SIG-M5 treated with dmso at 0.1 percent for 504 hours (cell line): ENCODE data around the gene SLC2A8.
A peak's percentile ranks its signal among the peaks of the same experiment; 100 is the strongest.

Experiments
- DNase-seq: peaks from one replicate; lab custom pipeline; 2025; ENCODE audit not compliant: unreplicated experiment; lab: John Stamatoyannopoulos, UW

Gene SLC2A8

GRCh38 chr9:127402401-127403090 lies 5.6 kb downstream of the SLC2A8 start:
- no peak for DNase-seq

- DNase-seq, result no peak
Measured at GRCh38 chr9:127403507-127404192, 6.7 kb downstream of the SLC2A8 start.

DNA sequence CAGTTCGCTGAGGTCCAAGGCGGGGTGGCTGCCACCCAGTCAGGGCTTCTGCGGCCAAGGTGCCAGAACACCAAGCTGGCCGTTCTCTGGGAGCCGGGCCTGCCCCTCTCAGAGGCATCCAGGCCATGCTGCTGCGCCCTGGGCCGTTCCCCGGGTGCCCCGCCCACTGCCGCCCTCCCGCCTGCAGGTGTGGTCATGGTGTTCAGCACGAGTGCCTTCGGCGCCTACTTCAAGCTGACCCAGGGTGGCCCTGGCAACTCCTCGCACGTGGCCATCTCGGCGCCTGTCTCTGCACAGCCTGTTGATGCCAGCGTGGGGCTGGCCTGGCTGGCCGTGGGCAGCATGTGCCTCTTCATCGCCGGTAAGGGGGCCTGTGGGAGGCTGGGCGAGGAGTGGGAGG lies 7.7 kb downstream of the SLC2A8 start:
- DNase-seq, result no peak

DNA sequence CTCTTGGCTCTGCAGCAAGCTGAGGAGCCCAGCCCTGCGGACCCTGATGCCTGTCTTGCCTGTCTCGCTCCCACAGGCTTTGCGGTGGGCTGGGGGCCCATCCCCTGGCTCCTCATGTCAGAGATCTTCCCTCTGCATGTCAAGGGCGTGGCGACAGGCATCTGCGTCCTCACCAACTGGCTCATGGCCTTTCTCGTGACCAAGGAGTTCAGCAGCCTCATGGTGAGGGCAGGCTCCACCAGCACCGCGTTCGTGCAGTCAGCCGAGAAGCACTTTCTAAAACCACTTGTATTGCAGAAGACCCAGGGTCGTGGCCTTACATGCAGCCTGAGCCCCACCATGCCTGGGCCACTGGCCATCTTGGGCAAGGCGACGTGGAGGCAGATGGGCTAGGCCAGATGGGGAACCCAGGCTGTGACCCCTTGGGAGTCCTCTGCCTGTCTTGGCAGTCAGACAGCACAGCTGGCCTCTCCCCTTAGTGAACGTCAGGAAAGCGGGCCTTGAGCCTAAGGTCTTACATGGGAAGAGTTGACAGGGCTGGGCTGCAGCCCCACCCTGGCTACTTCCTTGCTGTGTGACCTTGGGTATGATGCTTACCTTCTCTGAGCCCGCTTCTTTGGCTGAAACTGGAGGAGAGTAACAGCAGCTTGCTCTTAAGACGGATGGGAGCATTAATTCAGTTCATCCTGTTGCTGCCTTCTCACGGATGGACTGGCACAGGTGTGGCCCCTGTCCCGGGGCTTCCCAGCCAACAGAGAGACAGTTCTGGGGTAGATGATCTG lies 8.6 kb downstream of the SLC2A8 start:
- DNase-seq, result no peak

- DNase-seq, result no peak
Measured at GRCh38 chr9:127406799-127407491, 10.0 kb downstream of the SLC2A8 start.

DNA sequence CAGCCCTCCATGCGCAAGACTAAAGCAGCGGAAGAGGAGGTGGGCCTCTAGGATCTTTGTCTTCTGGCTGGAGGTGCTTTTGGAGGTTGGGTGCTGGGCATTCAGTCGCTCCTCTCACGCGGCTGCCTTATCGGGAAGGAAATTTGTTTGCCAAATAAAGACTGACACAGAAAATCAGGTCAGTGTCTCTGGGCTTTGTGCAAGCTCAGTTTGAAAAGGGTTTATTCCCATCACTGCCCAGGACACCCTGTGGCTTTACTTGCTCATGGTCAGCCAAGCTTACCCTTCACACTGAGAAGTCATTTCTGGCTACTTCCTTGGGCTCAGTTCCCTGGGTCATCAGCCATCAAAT lies 10.5 kb downstream of the SLC2A8 start:
- DNase-seq, result no peak

DNA sequence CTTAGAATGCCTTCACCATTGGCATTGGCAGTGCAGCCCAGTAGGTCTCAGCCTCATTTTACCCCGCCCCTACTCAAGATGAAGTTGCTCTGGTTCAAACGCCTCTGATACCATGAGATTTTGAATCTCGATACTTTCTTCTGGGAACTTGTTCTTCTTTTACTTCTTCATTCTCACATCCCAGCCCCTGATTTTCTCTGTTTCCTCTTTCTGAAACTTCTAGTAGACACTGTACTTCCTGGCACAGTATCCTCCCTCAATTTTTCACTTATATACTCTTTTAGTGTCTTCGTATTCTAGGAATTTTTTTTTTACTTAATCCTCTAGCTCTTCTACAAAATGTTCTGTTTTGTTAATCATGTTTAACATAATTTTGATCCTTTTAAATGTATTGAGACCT lies 14.2 kb downstream of the SLC2A8 start:
- peak; percentile 27 for DNase-seq

DNA sequence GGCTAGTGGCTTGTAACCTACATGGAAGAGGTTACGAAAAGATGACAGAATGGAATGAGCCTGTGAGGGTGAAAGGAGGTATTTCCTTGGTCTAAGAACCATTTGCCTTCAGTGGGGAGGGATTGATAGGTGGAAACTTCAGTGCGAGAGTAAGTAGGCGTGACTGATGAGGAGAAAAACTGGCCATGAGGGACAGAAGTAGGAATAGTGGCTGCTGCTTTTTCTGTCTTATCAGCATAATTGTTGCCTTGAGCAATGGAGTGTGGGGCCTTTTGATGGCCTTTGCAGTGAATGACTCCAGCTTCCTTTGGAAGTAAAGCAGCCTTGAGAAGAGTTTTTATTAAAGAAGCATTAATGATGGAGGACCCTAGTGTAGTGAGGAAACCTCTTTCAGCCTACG lies 18.2 kb downstream of the SLC2A8 start:
- DNase-seq, result no peak

DNA sequence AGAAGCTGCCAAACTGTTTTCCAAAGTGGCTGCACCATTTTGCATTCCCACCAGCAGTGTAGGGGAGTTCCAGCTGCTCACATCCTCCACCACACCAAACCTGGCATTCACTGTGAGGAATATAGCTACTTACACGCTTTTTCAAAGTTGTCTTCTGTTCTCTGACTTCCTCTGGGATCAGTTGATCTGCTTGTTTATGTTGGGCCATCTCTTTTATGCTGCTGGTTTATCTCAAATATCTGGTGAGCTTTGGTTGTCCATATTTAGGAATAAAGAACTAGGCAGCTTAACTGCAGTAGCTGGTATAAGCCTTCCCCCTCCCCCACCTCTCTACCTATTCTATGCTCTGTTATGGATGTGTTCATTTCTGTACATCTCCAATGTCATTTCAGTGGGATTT lies 18.7 kb downstream of the SLC2A8 start:
- DNase-seq, result no peak

DNA sequence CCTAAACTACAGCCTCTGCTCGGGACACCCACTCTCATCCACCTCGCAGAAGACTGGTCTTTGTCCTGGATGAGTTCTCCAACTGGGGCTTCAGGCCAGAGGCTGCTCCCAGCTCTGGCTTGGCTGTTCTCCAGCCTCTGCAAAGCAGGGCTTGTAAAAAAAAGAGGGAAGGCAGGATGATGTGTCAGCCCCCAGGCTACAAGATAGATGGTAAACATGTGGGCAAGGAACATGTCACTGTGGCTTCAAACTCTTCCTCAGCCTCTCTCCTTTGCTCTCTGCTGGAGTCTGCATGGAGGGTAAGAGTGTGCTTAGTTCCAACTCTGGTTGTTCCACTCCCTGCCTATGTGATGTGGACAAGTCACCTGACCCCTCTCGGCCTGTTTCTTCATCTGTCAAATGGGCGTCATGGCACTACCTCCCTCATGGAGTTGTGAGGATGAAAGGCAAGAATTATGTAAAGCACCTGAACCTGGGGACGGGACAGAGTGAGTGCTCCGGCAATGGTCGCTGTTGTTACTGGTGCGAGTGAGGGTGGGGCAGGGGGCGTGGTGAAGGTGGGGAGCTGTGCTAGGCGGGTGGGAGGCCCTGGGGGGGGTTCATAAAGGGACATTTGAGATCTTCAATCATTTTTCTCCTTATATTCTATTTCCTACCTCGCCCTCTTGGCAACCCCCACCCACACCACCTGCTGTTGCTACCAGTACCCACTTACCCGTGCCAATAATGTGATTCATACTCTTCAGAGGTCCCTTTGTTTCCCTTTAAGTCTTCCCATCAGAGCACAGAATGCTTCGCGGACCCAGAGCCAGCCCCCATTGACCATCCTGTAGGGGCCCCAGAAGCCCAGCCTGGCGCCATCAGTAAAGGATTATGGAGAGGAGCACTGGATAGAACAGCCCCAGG lies 20.4 kb downstream of the SLC2A8 start:
- no peak for DNase-seq

DNA sequence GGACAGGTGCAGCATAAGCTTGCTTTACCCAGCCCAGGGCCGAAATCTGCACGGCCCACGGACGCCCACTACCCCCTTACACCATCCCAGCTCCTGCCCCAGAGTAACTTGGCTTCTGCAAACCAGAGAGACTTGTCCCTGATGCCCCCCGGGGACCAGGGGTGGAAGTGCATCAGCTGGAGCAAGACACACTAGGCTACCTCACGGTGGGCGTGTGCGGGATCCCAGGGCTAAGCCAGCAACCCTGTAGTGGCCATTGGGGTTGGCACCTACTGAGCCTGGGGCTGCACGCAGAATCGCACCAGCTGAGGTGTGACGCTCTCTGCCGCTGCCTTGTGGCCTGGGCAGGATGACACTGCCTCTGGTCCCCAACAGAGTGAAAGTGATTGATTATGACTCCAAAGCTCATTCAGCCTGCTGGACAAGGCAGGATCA lies 21.1 kb downstream of the SLC2A8 start:
- DNase-seq, result no peak

- DNase-seq, result no peak
Measured at GRCh38 chr9:127419348-127419747, 22.4 kb downstream of the SLC2A8 start.

GRCh38 chr9:127421057-127421456 lies 24.1 kb downstream of the SLC2A8 start:
- no peak for DNase-seq

GRCh38 chr9:127422133-127422782 lies 25.3 kb downstream of the SLC2A8 start:
- DNase-seq, result no peak

DNA sequence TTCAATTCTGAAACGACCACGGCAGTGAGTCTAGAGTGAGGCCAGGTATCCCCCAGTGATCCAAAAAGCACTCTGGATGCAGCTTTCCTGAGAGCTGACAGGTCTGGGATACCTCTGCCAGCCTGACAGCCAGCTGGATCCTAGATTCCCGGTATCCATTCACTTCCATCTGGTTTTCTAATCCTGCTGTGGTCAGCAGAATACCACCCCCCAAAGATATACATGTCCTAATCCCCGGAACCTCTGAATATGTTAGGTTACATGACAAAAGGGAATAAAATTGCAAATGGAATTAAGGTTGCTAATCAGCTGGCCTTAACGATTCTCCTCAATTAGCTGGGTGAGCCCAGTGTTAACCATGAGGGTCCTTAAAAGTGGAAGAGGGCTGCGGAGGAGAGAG lies 25.8 kb downstream of the SLC2A8 start:
- no peak for DNase-seq

GRCh38 chr9:127423476-127423933 lies 26.5 kb downstream of the SLC2A8 start:
- DNase-seq, result no peak

GRCh38 chr9:127423934-127424675 lies 27.1 kb downstream of the SLC2A8 start, which contains the start of gene ZNF79:
Gene ZNF79, plus strand, starts transcription at chr9:127424382. Its CDS starts 406 bp downstream, at chr9:127424788.
- peak; percentile 82 for DNase-seq

DNA sequence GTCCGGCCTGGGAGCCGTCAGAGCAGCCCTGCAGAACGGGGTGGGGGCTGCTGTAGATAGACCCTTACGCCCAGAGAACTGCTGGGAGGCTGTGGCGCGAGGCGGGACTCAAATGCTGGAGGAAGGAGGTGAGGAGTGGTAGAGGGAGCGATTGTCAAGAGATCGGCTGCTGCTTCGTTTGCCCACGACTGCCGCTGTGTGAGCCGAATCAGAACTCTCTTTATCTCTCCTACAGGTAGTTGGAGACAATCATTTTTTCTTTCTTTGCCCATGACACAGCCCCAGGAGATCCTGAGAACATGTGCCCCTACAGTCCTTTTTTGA lies 27.7 kb downstream of the SLC2A8 start:
- peak; percentile 41 for DNase-seq

- DNase-seq, result no peak
Measured at GRCh38 chr9:127426756-127427155, 29.8 kb downstream of the SLC2A8 start.
